Sigmoid colon (tissue), 7 donors: Measurements from ENCODE around the gene OAS3. TPM values are rescaled to one million over a fixed set of nuclear protein-coding genes. Genes with fewer than 3 reads are reported as not detected.

Experiments
- DNase-seq: peaks from one replicate; pipeline ENCODE4 v3.0.0-alpha.2; 2019
- H3K27ac ChIP-seq, 4 donors: fragments of 200-600 bp; sonication (generic); one replicate each; pipeline ENCODE4 v1.5.1; 2016 to 2019; ENCODE audit warnings: mild to moderate bottlenecking in 1 of 4
- H3K27me3 ChIP-seq, 3 donors: fragments of 200-600 bp; sonication (generic); one replicate each; pipeline ENCODE4 v1.5.1; 2019; ENCODE audit warnings: mild to moderate bottlenecking in 1 of 3
- H3K36me3 ChIP-seq, 4 donors: fragments of 200-600 bp; sonication (generic); one replicate each; pipeline ENCODE4 v1.5.1; 2016 to 2019
- H3K4me1 ChIP-seq, 4 donors: fragments of 200-600 bp; sonication (generic); one replicate each; pipeline ENCODE4 v1.5.1; 2017 to 2019
- H3K4me3 ChIP-seq, 4 donors: fragments of 200-600 bp; sonication (generic); one replicate each; pipeline ENCODE4 v1.5.1; 2017 to 2019; ENCODE audit warnings: mild to moderate bottlenecking in 2 of 4, moderate library complexity in 1 of 4
- H3K9me3 ChIP-seq, 4 donors: fragments of 200-600 bp in 3 of 4; sonication (generic) in 3 of 4; one replicate each; pipeline versions ENCODE4 v1.5.1 to v1.6.1; 2013 to 2019
- EP300 ChIP-seq, 4 donors: sonication (generic); formaldehyde crosslinking; IDR thresholded peaks; one replicate each; pipeline ENCODE4 v1.6.1; 2017; ENCODE audit warnings: antibody characterized with exemption in 4 of 4
- POLR2A ChIP-seq, 2 donors: fragments of 450-650 bp; IDR thresholded peaks; one replicate each; pipeline ENCODE4 v1.6.1; 2016; ENCODE audit warnings: antibody characterized with exemption in 2 of 2, mild to moderate bottlenecking in 2 of 2, moderate library complexity in 2 of 2
- POLR2AphosphoS5 ChIP-seq, 4 donors: sonication (generic); formaldehyde crosslinking; IDR thresholded peaks; one replicate each; pipeline ENCODE4 v1.6.1; 2017; ENCODE audit warnings: antibody characterized with exemption in 4 of 4
- WGBS, 2 donors: extraction: QIAGEN DNeasy Blood & Tissue Kit; methylation state at CpG; one replicate each; pipeline ENCODE4 v1.1.7; 2013; 5-methylcytosine and 5-hydroxymethylcytosine counted together
- intact Hi-C: fragments of 100-400 bp; cut with DNase I; formaldehyde crosslinking; loops from one replicate; pipeline ENCODE4 v1.15.1; 2023
- polyA plus RNA-seq, 3 donors: library from polyadenylated mRNA; stranded (reverse); fragments of 200-250 nt; gene quantifications; one replicate each; pipeline ENCODE4 v1.2.3, GENCODE V29; 2013
- total RNA-seq, 4 donors: library from RNA; depleted of rRNA; stranded (reverse); fragments of >200 nt; gene quantifications; one replicate each; pipeline ENCODE4 v1.1.0, GENCODE V29; 2016
- TF ChIP-seq, protein P1 (sequence below), 4 experiments: fragments of 450-650 bp in 3 of 4; fragments of 200-600 bp in 1 of 4; IDR thresholded peaks; one replicate each; pipeline ENCODE4 v1.5.1; 2016 to 2019; ENCODE audit warnings: antibody characterized with exemption in 4 of 4, mild to moderate bottlenecking in 3 of 4, moderate library complexity in 2 of 4
- donor health status: healthy with polysubstance abuse.
- donor health status: Bipolar disorder and iron deficiency.
- donor health status: healthy.

The OAS3 gene
- total and polyA plus RNA-seq, 7 donors, result 1.8 to 37.0 (median 6.1) TPM

DNA sequence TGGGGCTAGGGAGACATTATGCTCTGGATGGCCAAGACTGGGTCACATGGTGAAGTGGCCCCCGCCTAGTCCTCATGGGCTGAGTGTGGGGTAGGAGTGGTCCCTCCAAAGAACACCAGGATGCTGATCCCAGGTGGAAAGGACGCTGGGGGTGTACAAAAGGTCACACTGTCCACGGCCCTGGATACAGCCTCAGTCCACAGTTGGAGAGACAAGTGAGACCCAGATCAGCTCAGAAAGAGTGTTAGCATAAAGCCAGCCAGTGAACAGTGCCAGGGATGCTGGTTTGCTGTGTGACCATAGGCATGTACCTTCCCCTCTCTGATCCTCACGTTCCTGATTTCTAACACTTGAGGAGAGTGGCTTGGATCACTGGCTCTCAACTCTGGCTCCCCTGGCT lies 26.6 kb downstream of the OAS3 start:
- intact Hi-C loops, result no loop called here
- TF ChIP-seq POLR2A (IDR thresholded peaks at IDR 0.05) (no peak), POLR2AphosphoS5 (IDR thresholded peaks at IDR 0.05) (no peak), EP300 (IDR thresholded peaks at IDR 0.05) (no peak)
- TF ChIP-seq, protein P1, sequence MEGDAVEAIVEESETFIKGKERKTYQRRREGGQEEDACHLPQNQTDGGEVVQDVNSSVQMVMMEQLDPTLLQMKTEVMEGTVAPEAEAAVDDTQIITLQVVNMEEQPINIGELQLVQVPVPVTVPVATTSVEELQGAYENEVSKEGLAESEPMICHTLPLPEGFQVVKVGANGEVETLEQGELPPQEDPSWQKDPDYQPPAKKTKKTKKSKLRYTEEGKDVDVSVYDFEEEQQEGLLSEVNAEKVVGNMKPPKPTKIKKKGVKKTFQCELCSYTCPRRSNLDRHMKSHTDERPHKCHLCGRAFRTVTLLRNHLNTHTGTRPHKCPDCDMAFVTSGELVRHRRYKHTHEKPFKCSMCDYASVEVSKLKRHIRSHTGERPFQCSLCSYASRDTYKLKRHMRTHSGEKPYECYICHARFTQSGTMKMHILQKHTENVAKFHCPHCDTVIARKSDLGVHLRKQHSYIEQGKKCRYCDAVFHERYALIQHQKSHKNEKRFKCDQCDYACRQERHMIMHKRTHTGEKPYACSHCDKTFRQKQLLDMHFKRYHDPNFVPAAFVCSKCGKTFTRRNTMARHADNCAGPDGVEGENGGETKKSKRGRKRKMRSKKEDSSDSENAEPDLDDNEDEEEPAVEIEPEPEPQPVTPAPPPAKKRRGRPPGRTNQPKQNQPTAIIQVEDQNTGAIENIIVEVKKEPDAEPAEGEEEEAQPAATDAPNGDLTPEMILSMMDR (IDR thresholded peaks at IDR 0.05), result no peak
- H3K27ac ChIP-seq, result no peak overlapping the region
- no peaks in the 10 kb centered on the region for H3K4me1 ChIP-seq
- peaks cover 0 to 60% (median 0%) of the 10 kb centered on the region in 4 donors for H3K36me3 ChIP-seq
- 92 to 94% methylated on average over 4 of the region's 4 CpGs for WGBS, 2 donors
- H3K4me3 ChIP-seq, result no peak overlapping the region
- no peak for DNase-seq
- H3K27me3 ChIP-seq, result no peaks in the 10 kb centered on the region
- no peaks in the 10 kb centered on the region for H3K9me3 ChIP-seq

DNA sequence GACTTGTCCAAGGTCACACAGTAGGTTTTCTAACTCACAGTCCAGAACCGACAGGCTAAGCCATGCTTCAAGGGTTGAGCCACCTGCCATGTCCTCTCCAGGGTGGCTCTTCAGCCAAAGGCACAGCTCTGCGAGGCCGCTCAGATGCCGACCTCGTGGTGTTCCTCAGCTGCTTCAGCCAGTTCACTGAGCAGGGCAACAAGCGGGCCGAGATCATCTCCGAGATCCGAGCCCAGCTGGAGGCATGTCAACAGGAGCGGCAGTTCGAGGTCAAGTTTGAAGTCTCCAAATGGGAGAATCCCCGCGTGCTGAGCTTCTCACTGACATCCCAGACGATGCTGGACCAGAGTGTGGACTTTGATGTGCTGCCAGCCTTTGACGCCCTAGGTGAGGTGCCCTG lies 27.4 kb downstream of the OAS3 start:
- 94 to 96% methylated on average over 15 of the region's 15 CpGs for WGBS, 2 donors
- intact Hi-C loops, result no loop called here

DNA sequence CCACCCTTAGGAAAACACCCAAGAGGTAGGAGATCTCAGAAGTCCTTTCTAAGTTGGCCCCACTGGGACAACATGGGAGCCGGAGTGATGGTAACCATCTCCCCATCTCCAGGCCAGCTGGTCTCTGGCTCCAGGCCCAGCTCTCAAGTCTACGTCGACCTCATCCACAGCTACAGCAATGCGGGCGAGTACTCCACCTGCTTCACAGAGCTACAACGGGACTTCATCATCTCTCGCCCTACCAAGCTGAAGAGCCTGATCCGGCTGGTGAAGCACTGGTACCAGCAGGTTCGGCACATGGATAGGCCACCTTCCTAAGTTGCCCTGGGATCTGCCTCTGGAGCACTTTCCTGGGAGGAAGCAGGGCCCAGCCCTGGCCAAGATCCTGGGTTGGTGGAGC lies 29.0 kb downstream of the OAS3 start:
- intact Hi-C loops, result no loop called here
- Histone ChIP-seq H3K4me1 (no peaks in the 10 kb centered on the region), H3K27me3 (no peaks in the 10 kb centered on the region), H3K9me3 (no peaks in the 10 kb centered on the region), H3K4me3 (no peak overlapping the region), H3K27ac (no peak overlapping the region), H3K36me3 (peaks cover 0 to 50% (median 0%) of the 10 kb centered on the region in 4 donors)
- no peak for DNase-seq
- 95 to 96% methylated on average over 9 of the region's 9 CpGs for WGBS, 2 donors
- TF ChIP-seq EP300 (IDR thresholded peaks at IDR 0.05) (no peak), POLR2AphosphoS5 (IDR thresholded peaks at IDR 0.05) (no peak), POLR2A (IDR thresholded peaks at IDR 0.05) (no peak)
- TF ChIP-seq, protein P1 (IDR thresholded peaks at IDR 0.05), result no peak

More for the DNA sequence above, 27.4 kb downstream of the OAS3 start:
- no peak overlapping the region for H3K4me3 ChIP-seq
- peaks cover 0 to 65% (median 0%) of the 10 kb centered on the region in 4 donors for H3K36me3 ChIP-seq
- TF ChIP-seq, protein P1 (IDR thresholded peaks at IDR 0.05), result no peak
- no peak for TF ChIP-seq POLR2AphosphoS5 (IDR thresholded peaks at IDR 0.05)
- TF ChIP-seq POLR2A (IDR thresholded peaks at IDR 0.05), result no peak
- TF ChIP-seq EP300 (IDR thresholded peaks at IDR 0.05), result no peak
- H3K4me1 ChIP-seq, result no peaks in the 10 kb centered on the region
- H3K9me3 ChIP-seq, result no peaks in the 10 kb centered on the region
- no peak overlapping the region for H3K27ac ChIP-seq
- no peaks in the 10 kb centered on the region for H3K27me3 ChIP-seq
- DNase-seq, result no peak

DNA sequence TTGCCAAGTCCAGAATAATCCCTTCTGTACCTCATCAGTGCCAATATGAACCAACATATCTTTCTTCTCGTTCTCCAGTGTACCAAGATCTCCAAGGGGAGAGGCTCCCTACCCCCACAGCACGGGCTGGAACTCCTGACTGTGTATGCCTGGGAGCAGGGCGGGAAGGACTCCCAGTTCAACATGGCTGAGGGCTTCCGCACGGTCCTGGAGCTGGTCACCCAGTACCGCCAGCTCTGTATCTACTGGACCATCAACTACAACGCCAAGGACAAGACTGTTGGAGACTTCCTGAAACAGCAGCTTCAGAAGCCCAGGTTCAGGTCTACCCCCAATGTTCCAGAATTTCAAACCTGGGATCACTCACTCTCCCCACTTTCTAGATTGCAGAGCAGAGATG lies 29.6 kb downstream of the OAS3 start:
- H3K9me3 ChIP-seq, result no peaks in the 10 kb centered on the region
- TF ChIP-seq EP300 (IDR thresholded peaks at IDR 0.05) (no peak), POLR2A (IDR thresholded peaks at IDR 0.05) (no peak), POLR2AphosphoS5 (IDR thresholded peaks at IDR 0.05) (no peak)
- TF ChIP-seq, protein P1 (IDR thresholded peaks at IDR 0.05), result no peak
- no peak overlapping the region for H3K27ac ChIP-seq
- no peak overlapping the region for H3K4me3 ChIP-seq
- peaks cover 0 to 44% (median 0%) of the 10 kb centered on the region in 4 donors for H3K36me3 ChIP-seq
- no peaks in the 10 kb centered on the region for H3K27me3 ChIP-seq
- WGBS, 2 donors, result 96% methylated on average over 7 of the region's 7 CpGs
- H3K4me1 ChIP-seq, result no peaks in the 10 kb centered on the region
- no peak for DNase-seq
- intact Hi-C loops, result no loop called here
